ENCODE measurements around the gene SLC12A3.

Gene SLC12A3

DNA sequence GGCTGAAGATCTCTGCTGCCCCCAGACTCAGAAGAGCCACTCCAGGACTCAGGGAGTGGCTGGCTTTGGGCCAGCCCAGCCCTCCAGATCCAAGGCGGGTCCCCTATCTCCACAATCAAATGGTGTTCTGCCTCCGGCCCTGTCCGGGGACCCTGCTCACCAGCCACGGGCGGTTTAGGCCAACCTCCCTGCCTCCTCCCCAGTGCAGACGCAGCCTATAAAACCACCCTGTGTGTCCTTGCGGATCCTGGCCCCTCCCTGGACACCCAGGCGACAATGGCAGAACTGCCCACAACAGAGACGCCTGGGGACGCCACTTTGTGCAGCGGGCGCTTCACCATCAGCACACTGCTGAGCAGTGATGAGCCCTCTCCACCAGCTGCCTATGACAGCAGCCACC is at the start of gene SLC12A3:
Gene SLC12A3, plus strand, starts transcription at position 248 of the 400 bp plus-strand sequence. Its CDS starts 29 bp downstream, at position 277.
- DNase-seq: no peak

DNA sequence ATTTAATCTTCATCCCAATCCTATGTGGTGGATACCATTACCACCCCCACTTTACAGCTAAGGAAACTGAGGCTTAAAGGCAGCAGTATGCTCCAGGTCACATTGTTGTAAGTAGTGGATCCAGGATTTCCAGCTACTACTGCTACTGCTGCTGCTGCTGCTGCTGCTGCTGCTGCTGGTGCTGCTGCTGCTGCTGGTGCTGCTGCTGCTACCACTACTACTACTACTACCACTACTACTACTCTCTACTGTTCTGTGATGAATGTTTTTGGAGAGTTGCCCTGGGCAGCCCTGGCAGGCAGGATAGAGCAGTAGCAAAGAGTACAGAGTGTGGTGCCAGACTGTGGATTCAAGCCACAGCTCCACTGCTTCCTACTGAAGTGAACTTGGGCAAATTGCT is 49.3 kb upstream of the SLC12A3 start:
- no peak for DNase-seq

GRCh38 chr16:56817056-56817455 is 48.0 kb upstream of the SLC12A3 start:
- DNase-seq: no peak

DNA sequence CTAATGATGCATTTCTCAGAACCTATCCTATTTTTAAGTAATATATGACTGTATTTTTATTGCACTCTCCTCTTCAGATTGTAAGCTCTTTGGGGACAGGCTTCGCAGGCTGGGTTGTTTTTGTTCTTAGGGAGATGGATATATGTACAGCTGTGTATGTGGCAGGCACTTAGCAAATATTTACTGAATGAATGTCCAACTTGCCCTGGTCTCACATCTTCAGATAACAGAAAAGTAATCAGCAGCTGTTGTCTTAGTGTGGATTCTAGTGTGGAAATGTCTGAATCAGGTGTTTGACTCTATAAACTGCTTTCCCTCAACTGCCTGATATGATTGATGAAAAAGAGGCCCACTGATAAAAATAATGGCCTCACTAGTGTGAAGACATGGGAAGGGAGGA is 47.1 kb upstream of the SLC12A3 start:
- DNase-seq: no peak

DNA sequence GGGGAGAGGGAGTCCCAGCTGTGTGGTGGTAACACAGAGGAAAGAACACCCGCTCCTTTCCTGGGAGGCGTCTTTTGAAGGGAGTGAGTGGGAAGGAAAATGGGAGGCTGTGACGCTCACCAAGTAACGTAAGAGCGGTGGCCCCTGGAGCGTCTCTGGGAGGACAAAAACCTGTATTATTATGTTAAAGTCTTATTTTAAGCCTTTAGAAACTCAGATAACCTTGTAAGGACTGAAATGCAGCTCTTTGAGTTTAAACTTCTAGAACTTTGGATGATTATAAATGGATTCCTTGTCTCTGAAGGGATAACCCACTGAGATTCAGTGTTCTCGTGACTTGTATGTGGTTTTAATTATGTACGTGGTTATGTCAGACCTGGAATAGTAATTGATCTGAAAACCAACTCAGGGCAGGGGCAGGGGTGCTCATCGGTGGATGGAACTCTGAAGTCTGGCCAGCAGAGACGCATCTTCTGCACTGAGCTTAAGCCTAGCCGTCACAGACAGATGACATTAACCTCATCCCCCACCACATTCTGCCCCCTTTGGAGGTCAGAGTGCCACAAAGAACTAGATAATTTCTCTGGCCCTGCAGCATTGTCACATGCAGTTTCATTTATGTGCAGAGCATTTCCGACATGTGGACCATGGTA is 41.8 kb upstream of the SLC12A3 start:
- DNase-seq: no peak

- peak; percentile 33 for DNase-seq
Observed at GRCh38 chr16:56824331-56824730, 40.7 kb upstream of the SLC12A3 start.

- no peak for DNase-seq
Observed at GRCh38 chr16:56824804-56825203, 40.2 kb upstream of the SLC12A3 start.

DNA sequence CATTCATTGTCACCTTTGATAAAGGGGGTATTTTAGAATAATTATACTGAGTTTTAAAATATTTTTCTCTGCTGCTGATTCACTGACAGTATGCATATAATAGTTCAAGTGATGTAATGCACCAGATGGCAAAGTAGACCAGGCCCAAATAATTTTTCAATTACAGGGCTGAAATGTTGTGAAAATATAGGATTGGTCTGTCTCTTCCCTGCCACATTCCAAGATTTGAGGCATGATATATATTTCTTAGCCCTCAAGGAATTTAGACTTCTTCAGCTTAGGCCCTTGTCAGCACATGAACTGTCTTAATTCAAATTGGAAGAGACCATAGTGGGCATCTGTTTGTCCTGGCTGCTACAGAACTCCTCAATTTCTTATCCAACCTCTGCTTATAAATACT is 39.2 kb upstream of the SLC12A3 start:
- DNase-seq: no peak

DNA sequence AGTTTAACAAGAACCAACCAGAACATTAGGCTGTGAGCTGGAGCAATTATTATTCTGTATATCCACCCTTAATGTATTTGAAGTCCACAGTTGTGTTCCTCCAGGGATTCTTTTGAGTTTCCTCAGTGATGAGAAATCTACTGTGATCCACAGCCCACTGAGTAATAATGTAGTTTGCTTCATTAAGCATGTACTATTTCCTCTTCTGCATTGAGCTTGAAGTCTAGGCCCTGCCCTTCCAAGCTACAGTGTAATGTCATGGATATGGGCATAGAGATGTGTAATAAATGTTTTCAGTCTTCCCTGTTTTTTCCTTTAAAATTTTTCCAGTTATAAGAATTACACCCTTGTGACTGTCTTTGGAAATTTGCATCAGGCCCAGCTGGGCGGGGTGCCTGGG is 36.4 kb upstream of the SLC12A3 start:
- DNase-seq: no peak

DNA sequence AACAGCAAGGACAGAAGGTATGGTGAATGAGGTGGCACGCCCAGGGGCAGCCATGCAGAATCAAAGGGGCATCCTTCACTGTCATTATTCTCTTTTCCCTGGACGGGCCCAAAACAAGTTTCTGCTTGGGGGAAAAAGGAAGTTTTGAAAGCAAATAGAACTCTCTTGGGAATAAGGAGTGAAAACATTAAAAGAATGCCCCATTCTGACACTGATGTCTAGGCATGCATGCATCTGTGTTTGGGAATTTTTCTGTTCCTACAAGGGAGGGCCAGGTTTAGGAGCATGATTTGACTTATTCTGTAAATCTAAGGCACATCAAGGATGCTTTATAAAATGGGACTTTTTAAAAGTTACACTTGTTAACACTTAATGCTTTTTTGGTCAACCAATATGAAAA is 34.3 kb upstream of the SLC12A3 start:
- DNase-seq: no peak

GRCh38 chr16:56832768-56833167 is 32.2 kb upstream of the SLC12A3 start:
- DNase-seq: no peak

- DNase-seq: no peak
Observed at GRCh38 chr16:56833243-56833970, 31.6 kb upstream of the SLC12A3 start.

- no peak for DNase-seq
Observed at GRCh38 chr16:56835320-56835719, 29.7 kb upstream of the SLC12A3 start.

GRCh38 chr16:56836410-56837230 is 28.4 kb upstream of the SLC12A3 start:
- DNase-seq: no peak

GRCh38 chr16:56838622-56839337 is 26.2 kb upstream of the SLC12A3 start:
- DNase-seq: no peak

- no peak for DNase-seq
Observed at GRCh38 chr16:56841233-56841632, 23.8 kb upstream of the SLC12A3 start.

DNA sequence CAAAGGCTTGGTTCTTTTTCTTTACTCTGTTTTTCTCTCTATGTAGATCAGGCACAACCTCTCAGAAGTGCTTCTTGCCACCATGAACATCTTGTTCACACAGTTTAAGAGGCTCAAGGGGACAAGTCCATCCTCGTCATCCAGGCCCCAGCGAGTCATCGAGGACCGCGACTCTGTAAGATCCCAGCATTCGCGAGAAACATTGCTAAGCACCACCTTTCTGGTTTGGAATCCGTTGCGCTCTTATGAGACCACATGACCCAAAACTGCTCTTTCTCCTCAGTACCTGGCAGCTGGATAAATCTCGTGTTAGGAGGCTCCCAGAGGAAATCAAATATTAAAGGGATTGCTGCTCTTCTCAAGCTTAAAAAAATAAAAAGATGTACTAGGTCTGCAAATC is 23.3 kb upstream of the SLC12A3 start:
- no peak for DNase-seq

DNA sequence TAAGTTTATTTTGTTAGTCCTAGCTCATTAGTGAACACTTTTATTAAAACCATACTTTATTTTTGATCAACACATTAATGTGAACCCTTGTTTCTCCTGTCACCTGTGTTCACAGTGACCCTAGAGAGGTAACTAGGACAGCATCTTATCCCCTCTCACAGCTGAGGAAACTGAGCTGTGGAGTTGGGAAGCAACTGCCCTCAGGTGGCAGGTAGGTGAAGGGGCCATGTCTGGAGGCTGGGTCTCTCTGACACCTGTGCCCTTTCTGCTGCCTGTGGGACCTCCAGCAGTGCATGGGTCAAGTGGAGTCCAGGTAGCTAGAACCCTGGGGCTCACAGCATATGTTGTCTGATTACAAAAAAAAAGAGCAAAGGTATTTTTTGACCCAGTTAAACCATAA is 22.9 kb upstream of the SLC12A3 start:
- no peak for DNase-seq

- no peak for DNase-seq
Observed at GRCh38 chr16:56844056-56844455, 21.0 kb upstream of the SLC12A3 start.

DNA sequence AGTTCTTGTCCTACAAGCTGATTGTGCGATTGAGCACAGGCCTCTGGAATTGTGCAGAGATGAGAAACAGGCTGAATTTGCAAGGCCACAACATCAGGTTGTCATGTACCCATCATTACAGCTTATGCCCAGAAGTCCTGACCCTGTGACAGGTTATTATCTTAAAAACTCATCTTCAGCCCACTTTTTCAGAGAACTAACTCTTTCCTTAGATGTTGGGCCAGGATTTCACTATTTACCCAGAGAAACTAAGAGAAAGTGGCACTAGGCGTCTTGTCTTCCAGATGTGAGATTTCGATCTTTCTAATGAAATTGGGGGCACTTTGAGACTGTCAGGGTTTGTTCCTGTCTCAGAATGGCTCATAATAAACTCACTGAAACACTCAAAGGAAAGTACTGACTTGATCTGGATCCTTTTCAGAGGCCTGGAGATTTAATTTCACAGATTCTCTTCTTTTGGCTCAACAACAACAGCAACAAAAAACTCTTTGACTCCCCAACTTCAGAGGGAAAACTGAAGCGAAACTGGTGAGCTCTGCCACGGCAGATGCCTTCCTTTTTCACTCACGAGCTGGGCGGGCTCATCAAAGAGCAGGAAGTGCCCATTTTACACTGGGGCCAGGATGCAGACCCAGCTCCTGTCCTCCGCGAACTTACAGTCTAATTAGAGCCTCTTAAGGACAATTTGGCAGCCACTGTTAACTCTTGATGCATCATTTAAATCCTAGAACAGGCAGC is 17.7 kb upstream of the SLC12A3 start:
- DNase-seq: no peak

- DNase-seq: no peak
Observed at GRCh38 chr16:56848029-56848936, 16.7 kb upstream of the SLC12A3 start.
